HUDEP-2 (cell line): ENCODE measurements around the gene DHODH.

Experiments used
- DNase-seq, 76 experiments: peaks; one replicate each; lab custom pipeline; 2025; ENCODE audit not compliant: unreplicated experiment in 76 of 76; lab: John Stamatoyannopoulos, UW

The DHODH gene

GRCh38 chr16:72013389-72013788 is 4.8 kb downstream of the DHODH start:
- DNase-seq: peak in 15 of 76 experiments; percentile 15 to 58 (median 43)

DNA sequence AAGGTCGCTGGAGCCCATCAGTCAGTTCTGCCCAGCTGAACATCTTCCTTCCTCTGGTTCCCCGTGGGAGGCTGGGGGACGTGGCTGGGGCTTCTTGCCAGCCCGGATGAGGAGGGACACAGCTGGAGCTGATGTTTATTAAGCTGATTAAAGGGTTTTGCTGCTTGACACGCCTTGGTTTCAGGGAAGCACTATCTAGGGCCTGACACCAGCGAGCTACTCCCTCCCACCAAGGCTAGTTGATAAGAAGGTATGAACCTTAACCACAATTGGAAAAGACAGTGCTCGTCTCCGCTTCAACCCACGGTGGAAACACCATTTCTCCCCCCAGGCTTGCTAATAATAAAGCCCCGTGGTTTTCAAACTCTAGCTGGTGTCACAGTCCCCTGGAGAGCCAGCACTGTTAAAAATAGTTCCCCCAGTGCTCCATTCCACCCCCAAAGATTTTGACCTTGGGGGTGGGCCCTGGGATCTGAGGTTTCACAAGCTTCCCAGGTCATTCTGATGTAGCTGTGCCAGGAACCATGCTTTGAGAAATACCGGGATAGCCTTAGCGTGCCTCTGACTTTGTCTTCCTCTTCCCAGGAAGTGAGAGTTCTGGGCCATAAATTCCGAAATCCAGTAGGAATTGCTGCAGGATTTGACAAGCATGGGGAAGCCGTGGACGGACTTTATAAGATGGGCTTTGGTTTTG is 5.5 kb downstream of the DHODH start:
- peak in 74 of 76 experiments; percentile 57 to 96 (median 84) for DNase-seq

DNA sequence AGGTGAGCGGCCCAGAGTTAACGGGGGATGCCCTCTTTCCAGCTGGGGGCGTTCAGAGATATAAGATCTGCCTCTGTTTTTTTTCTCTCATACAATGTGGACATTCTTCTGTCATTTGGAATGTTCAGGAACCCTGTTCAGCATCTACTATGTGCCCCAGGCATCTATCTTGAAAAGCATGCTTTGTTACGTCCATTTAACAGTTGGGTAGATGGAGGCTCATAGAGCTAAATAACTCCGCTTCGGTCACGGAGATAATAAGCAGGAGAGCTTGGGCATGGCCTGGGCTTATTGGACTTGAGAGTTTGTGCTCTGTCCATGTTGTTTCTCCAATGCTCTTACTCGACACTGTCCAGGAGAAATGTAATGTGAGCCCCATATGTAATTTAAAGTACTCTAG is 6.1 kb downstream of the DHODH start:
- DNase-seq: no peak

DNA sequence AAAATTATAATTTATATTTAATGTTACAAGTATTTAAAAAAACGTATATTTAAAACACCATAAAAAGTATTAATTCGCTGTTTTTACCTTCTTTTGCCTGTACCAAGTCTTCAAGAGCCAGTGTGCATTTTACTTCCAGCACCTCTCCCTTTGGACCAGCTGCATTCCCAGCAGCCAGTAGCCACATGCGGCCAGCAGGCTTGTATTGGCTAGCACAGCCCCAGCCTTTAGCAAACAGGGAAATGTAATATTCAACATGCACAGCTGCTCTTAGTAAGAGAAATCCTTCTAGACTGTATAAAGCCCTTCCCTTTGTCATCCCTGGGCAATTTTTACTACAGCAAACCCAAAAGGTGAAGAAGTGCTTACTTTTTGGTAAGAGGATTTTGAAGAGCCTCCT is 6.6 kb downstream of the DHODH start:
- DNase-seq: no peak

DNA sequence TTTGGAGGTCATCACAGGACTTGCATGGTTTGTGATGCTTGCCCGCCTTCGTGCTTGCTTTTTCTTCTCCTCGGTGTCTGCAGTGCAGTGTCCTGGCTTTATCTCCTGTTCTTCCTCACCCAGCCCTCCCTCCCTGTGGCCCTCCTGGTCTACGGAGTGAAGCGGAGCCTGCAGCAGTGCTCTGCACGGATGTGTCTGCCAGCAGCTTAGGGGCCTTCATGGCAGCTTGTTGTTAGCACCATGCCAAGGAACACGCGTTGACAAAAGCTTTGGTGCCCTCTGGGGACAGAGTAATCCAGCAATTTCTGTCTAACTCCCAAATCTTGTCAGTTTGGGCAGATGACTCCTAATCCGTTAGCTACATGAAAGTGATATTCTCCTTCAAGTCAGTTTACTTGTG is 9.9 kb downstream of the DHODH start:
- DNase-seq: peak in 2 of 76 experiments; percentile 5 to 17

DNA sequence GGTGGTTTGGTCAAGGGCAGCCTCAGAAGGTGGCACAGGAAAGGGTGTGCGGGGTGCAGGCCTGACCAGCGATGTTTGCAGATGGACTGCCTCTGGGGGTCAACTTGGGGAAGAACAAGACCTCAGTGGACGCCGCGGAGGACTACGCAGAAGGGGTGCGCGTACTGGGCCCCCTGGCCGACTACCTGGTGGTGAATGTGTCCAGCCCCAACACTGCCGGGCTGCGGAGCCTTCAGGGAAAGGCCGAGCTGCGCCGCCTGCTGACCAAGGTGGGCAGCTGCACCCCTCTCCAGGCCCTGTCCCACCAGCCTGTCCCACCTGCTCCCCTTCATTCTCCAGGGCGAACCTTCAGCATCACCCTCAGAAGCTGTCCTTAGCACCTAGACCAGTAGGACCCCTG is 12.5 kb downstream of the DHODH start:
- peak in 1 of 76 experiments; percentile 11 for DNase-seq

DNA sequence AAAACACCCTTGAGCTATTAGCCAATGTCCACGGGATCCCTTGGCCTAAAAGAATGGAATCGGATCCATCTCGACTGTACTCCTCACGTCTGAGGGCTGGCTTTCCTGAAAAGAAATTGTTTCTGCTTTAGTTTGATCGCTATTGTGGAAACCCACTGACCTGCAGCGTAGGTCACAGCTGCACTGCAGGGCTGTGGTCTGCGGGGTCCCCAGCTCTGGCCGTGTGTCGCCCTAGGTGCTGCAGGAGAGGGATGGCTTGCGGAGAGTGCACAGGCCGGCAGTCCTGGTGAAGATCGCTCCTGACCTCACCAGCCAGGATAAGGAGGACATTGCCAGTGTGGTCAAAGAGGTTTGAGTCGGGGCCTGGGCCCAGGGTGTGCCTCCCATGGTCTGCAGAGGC is 13.6 kb downstream of the DHODH start:
- DNase-seq: no peak

- no peak for DNase-seq
Measured at GRCh38 chr16:72023962-72024361, 15.4 kb downstream of the DHODH start.

GRCh38 chr16:72024862-72025382 is 16.4 kb downstream of the DHODH start:
- no peak for DNase-seq

DNA sequence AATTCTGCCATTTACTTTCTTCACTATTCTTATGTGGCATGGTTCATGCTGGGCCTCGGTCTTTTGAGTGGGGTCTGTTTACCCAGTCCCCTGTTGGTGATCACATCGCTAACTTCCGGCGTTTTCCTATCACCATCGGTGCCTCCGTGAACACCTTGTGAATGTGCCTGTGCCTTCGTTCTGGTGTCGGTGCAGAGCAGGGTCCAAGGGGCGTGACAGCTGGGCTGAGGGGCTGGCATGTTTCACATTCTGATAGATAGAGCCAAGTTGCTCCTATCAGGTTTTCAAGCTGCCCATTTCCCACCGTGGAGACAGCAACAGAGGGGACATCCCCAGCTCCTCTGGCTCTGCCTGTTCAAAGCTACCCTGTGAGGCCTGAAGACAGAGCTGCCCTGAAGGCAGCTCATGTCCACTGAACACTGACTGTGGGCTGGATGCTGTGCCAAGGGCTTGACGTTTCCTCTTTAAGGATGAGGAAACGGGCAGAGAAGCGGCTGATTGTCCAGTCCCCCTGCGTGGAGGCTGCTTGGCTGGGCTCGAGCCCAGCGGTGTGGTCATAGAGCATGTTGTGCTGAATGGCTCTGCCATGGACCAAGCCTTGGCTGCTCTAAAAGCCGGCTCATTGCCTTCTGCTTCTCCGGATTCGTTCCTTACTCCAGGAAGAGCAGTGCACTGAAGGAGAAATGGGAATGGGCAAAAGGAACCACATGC is 17.0 kb downstream of the DHODH start:
- no peak for DNase-seq

DNA sequence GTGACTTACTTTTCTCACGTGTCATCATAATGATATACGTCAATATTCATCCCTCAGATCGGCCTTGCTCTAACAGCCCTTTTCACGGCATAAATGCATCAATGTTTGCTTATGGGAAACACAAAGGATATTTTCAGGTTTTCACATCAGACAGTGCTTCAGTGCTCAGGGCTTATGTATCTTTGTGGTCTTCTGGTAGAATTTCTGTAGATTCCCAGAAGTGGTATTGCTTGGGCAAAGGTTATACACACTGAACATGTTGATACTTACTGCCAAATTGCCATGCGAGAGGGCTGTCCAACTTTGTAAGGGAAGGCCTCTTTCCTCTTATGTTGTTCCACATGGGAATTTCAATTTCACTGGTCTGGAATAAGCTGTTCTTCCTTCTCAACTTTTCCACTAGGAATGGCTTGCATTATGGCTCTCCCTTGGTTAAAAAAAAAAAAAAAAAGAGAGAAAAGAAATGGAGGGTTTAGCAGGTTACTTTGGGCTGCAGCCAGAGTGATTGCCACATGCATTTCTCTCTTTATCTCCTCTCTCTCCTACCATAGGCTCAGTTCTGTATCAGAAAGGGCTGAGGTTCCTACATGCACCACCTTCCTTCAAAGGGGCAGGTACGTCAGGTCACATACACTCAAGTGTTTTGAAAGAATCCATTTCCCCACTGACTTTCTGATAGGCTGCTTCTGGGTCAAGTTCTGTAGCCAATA is 19.3 kb downstream of the DHODH start:
- no peak for DNase-seq

- no peak for DNase-seq
Measured at GRCh38 chr16:72029567-72030271, 21.2 kb downstream of the DHODH start.

DNA sequence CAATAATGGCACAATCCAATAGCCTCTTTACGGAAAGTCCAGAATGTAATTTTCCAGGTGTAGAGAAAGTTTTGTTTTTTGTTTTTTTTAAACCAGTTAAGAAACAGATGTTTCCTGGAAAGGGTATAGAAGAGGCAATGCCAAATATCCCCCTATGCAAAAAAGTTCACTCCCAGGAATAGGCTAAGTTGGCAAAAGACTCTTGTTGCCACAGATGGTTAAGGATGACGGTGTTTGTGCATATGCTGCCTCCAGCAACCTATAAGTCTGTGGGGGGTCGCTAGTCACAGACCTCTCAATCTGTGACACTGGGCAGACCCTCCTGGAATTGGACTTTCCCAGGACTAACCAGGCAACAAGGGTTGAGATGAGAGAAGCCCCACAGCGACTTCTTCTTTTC is 24.9 kb downstream of the DHODH start:
- no peak for DNase-seq

DNA sequence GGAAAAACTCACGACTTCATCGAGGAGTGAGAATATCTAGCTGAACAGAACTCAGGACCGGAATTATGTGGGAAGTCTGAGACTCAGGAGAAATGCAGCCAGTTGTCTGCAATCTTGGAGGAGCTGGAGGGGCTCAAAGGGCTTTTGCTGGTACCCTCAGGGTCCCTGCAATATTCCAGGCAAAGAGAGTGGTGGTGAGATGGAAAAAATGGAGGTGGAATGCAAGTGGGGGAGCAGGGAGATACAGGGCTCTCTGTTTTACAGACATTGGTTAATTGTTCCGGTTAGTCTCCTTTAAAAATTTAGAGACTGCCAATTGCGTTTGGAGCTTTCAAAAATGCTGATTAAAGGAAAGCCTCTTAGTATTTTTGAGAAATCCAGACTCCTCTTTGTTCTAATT is 27.6 kb downstream of the DHODH start:
- DNase-seq: no peak

DNA sequence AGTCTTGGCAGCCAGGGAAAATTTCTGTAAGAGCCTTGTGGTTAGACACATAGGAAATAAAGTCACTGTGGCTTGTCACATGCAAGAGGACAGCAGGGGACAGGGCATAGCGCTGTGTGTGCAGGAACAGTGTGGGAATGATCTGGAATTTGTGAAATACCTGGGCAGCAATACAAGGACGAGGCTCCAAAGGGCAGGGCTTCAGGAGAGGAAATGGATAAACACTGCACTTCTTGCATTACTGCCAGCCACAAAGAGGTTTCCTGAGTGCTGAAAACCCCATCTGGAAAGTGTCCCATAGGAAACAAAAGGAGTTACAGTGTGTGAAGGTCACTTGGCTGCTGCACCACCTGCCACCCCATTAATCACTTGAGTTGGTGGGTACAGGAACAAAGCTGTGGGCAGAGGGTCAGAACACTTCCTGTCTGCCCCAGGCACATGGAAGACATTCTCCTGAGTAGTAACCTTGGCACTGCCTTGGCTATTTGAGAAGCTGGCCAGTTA is 33.7 kb downstream of the DHODH start:
- no peak for DNase-seq

DNA sequence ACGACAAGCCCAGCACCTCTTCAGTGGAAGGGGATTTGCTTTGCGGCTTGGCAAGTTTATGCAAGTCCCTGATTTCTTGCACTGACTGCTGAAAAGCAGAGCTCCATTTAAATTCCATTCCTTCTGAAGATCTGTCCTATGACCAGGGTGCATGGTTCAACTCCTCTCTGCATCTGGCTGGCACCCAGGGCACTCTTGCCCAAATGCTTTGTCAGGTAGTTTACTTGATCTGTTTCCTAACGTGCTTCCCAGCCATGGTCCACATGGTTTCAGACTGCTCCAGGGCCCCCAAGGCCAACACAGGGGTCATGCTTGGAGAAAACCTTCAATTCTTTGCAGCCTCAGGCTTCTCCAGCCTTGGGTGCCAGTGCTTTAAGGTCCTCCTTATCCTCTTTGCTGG is 34.5 kb downstream of the DHODH start:
- DNase-seq: no peak

DNA sequence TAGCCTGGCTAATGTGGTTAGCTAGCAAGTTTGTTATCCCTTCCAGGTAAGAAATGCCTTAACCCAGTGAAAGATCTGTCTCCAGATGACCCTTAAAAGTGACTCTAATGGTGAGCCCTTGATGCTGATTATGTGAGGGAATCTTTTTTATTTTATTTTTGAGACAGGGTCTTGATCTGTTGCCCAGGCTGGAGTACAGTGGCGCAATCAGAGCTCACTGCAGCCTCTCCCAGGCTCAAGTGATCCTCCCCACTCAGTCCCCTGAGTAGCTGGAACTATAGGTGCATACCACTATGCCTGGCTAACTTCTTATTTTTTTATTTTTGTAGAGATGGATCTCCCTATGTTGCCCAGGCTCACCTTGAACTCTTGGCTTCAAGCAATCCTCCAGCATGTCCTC is 35.0 kb downstream of the DHODH start:
- DNase-seq: no peak

DNA sequence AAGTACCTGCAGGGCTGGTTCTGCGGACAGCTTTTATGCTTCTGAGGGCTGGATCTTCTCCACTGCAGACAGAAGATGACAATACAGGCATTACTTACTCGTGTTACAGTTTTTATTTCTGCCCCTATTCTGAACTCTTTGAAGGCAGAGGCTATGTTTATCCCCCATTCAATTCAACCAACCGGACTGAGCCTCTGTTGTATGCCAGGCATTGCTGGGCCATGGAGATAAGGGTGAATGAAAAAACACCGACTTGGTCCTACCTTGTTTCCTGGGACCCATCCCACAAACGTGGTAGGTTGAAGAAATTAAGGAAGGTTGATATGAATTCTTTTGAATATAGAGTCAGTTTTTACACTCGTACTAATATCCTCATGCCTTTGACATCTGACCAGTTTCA is 35.8 kb downstream of the DHODH start:
- DNase-seq: peak in 19 of 76 experiments; percentile 3 to 35 (median 12)

DNA sequence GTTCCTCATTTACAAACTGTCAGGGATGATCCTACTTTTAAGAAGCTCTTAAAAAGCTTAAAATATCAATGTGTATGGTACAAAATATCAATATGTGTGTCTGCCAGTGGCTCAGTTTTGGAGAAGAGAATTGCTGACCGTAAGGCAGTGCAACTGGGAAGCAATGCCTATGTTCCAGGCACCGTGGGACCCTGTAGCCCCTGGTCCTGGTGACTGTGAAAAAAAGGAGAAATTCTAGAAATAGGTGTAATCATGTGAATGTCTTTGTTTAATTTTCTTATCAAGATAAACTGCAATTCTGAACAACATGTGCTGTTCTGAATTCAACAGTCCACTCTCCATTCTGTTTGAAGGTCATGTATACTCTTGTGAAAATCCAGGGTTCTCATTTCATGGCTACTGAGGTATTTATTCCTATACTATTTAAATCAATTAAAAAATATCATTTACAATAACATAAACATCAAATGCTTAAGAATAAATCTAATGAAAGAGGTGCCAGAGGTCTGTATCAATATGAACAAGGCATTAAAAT is 36.3 kb downstream of the DHODH start:
- DNase-seq: no peak

GRCh38 chr16:72049110-72049509 is 40.6 kb downstream of the DHODH start:
- no peak for DNase-seq
